ENCODE measurements around the gene PLCL1. TPM values are rescaled to one million over a fixed set of nuclear protein-coding genes. Genes with fewer than 3 reads are reported as not detected.

PLCL1 gene
- total RNA-seq, 1 donor from 2014 or later, result 2.0 TPM

- no peak for TF ChIP-seq CTCF (IDR thresholded peaks at IDR 0.05; ENCODE audit: unreplicated experiment)
- H3K36me3 Mint-ChIP-seq, result no peaks in the 10 kb centered on the region
- no peak overlapping the region for H3K27ac Mint-ChIP-seq
- H3K27me3 Mint-ChIP-seq (ENCODE audit: low read depth), result peaks cover 32% of the 10 kb centered on the region
- no peak for DNase-seq (ENCODE audit: low spot score in 2 of 2, unreplicated experiment in 2 of 2)
- peaks cover 3% of the 10 kb centered on the region for H3K9me3 Mint-ChIP-seq
- H3K4me1 Mint-ChIP-seq, result peaks cover 3% of the 10 kb centered on the region
- H3K4me3 Mint-ChIP-seq, result no peak overlapping the region
These were observed 115.1 kb downstream of the PLCL1 start for GRCh38 chr2:197919487-197919886.

- peaks cover 3% of the 10 kb centered on the region for H3K4me1 Mint-ChIP-seq
- H3K36me3 Mint-ChIP-seq, result no peaks in the 10 kb centered on the region
- no peak overlapping the region for H3K4me3 Mint-ChIP-seq
- no peak for DNase-seq (ENCODE audit: low spot score in 2 of 2, unreplicated experiment in 2 of 2)
- TF ChIP-seq CTCF (IDR thresholded peaks at IDR 0.05; ENCODE audit: unreplicated experiment), result no peak
- peaks cover 4% of the 10 kb centered on the region for H3K9me3 Mint-ChIP-seq
- no peak overlapping the region for H3K27ac Mint-ChIP-seq
- peaks cover 26% of the 10 kb centered on the region for H3K27me3 Mint-ChIP-seq (ENCODE audit: low read depth)
These were observed 115.7 kb downstream of the PLCL1 start for GRCh38 chr2:197920088-197920487.

GRCh38 chr2:197920592-197921201, 116.3 kb downstream of the PLCL1 start:
- Mint-ChIP-seq H3K27me3 (ENCODE audit: low read depth) (peaks cover 20% of the 10 kb centered on the region), H3K9me3 (peaks cover 4% of the 10 kb centered on the region), H3K36me3 (no peaks in the 10 kb centered on the region), H3K27ac (no peak overlapping the region), H3K4me1 (peaks cover 1% of the 10 kb centered on the region), H3K4me3 (no peak overlapping the region)
- TF ChIP-seq CTCF (IDR thresholded peaks at IDR 0.05; ENCODE audit: unreplicated experiment), result no peak
- DNase-seq (ENCODE audit: low spot score in 2 of 2, unreplicated experiment in 2 of 2), result no peak

GRCh38 chr2:197924483-197924882, 120.1 kb downstream of the PLCL1 start:
- peaks cover 4% of the 10 kb centered on the region for H3K9me3 Mint-ChIP-seq
- H3K4me3 Mint-ChIP-seq, result no peak overlapping the region
- no peaks in the 10 kb centered on the region for H3K36me3 Mint-ChIP-seq
- H3K27me3 Mint-ChIP-seq (ENCODE audit: low read depth), result no peaks in the 10 kb centered on the region
- no peak for DNase-seq (ENCODE audit: low spot score in 2 of 2, unreplicated experiment in 2 of 2)
- no peak for TF ChIP-seq CTCF (IDR thresholded peaks at IDR 0.05; ENCODE audit: unreplicated experiment)
- H3K27ac Mint-ChIP-seq, result no peak overlapping the region
- peaks cover 1% of the 10 kb centered on the region for H3K4me1 Mint-ChIP-seq

- H3K27me3 Mint-ChIP-seq (ENCODE audit: low read depth), result no peaks in the 10 kb centered on the region
- no peak for TF ChIP-seq CTCF (IDR thresholded peaks at IDR 0.05; ENCODE audit: unreplicated experiment)
- no peak overlapping the region for H3K27ac Mint-ChIP-seq
These were observed 120.8 kb downstream of the PLCL1 start for GRCh38 chr2:197925204-197925603.

GRCh38 chr2:197925976-197926375, 121.6 kb downstream of the PLCL1 start:
- Mint-ChIP-seq H3K4me1 (peaks cover 1% of the 10 kb centered on the region), H3K36me3 (no peaks in the 10 kb centered on the region), H3K9me3 (peaks cover 4% of the 10 kb centered on the region), H3K27ac (no peak overlapping the region), H3K27me3 (ENCODE audit: low read depth) (no peaks in the 10 kb centered on the region), H3K4me3 (no peak overlapping the region)
- no peak for TF ChIP-seq CTCF (IDR thresholded peaks at IDR 0.05; ENCODE audit: unreplicated experiment)
- DNase-seq (ENCODE audit: low spot score in 2 of 2, unreplicated experiment in 2 of 2), result no peak

More at GRCh38 chr2:197925204-197925603, 120.8 kb downstream of the PLCL1 start:
- peaks cover 4% of the 10 kb centered on the region for H3K9me3 Mint-ChIP-seq
- DNase-seq (ENCODE audit: low spot score in 2 of 2, unreplicated experiment in 2 of 2), result no peak
- H3K4me1 Mint-ChIP-seq, result peaks cover 1% of the 10 kb centered on the region
- no peak overlapping the region for H3K4me3 Mint-ChIP-seq
- no peaks in the 10 kb centered on the region for H3K36me3 Mint-ChIP-seq
